HepG2 (cell line): Measurements from ENCODE around the gene PHF3. TPM values are rescaled to one million over a fixed set of nuclear protein-coding genes. Genes with fewer than 3 reads are reported as not detected.
A peak's percentile ranks its signal among the peaks of the same experiment; 100 is the strongest.

Experiments used
- FOXM1 ChIP-seq: sonication (generic); formaldehyde crosslinking; IDR thresholded peaks from 2 replicates; pipeline ENCODE4 v1.5.0; 2020; ENCODE audit warnings: missing genetic modification reagents
- HNF4A ChIP-seq: sonication (generic); formaldehyde crosslinking; IDR thresholded peaks from 2 replicates; pipeline ENCODE4 v1.4.0; 2020; ENCODE audit warnings: missing genetic modification reagents
- HNRNPK ChIP-seq: fragments of 200-400 bp; formaldehyde crosslinking; IDR thresholded peaks from 2 replicates; pipeline ENCODE4 v1.6.1; 2018; ENCODE audit warnings: low read length, low read depth, moderate library complexity, mild to moderate bottlenecking; ENCODE audit not compliant: poor library complexity, severe bottlenecking
- PAX8 ChIP-seq: sonication (generic); formaldehyde crosslinking; IDR thresholded peaks from 2 replicates; pipeline ENCODE4 v1.8.0; 2022; ENCODE audit warnings: mild to moderate bottlenecking, missing genetic modification reagents, borderline replicate concordance
- RARA ChIP-seq: IDR thresholded peaks from 2 replicates; pipeline ENCODE4 v1.6.1; 2016; ENCODE audit warnings: missing genetic modification reagents, missing compliant biosample characterization
- RORA ChIP-seq: sonication (generic); formaldehyde crosslinking; IDR thresholded peaks from 2 replicates; pipeline ENCODE4 v1.5.0; 2020; ENCODE audit warnings: mild to moderate bottlenecking, missing genetic modification reagents, moderate library complexity
- SP1 ChIP-seq, 2 experiments: fragments of 450-650 bp in 1 of 2; sonication (generic) in 1 of 2; formaldehyde crosslinking in 1 of 2; IDR thresholded peaks; 2 replicates each; pipeline versions ENCODE4 v1.4.0 to v1.6.1; 2016 to 2020; ENCODE audit warnings: missing genetic modification reagents in 1 of 2
- SRY ChIP-seq: sonication (generic); formaldehyde crosslinking; IDR thresholded peaks from 2 replicates; pipeline ENCODE4 v1.8.0; 2022; ENCODE audit warnings: mild to moderate bottlenecking, missing genetic modification reagents
- TOPORS ChIP-seq: sonication (generic); formaldehyde crosslinking; IDR thresholded peaks from 2 replicates; pipeline ENCODE4 v1.8.0; 2023; ENCODE audit warnings: mild to moderate bottlenecking, missing genetic modification reagents
- U2AF2 ChIP-seq: fragments of 200-400 bp; formaldehyde crosslinking; IDR thresholded peaks from 2 replicates; pipeline ENCODE4 v1.6.1; 2017; ENCODE audit warnings: low read depth, mild to moderate bottlenecking, low read length
- WIZ ChIP-seq: sonication (generic); formaldehyde crosslinking; IDR thresholded peaks from 2 replicates; pipeline ENCODE4 v1.5.1; 2020; ENCODE audit warnings: mild to moderate bottlenecking, missing genetic modification reagents
- ZBTB20 ChIP-seq: sonication (generic); formaldehyde crosslinking; IDR thresholded peaks from 2 replicates; pipeline ENCODE4 v1.8.1; 2023; ENCODE audit warnings: missing genetic modification reagents, low read depth, mild to moderate bottlenecking, borderline replicate concordance
- ZBTB46 ChIP-seq: sonication (generic); formaldehyde crosslinking; IDR thresholded peaks from 2 replicates; pipeline ENCODE4 v1.4.0; 2020; ENCODE audit warnings: mild to moderate bottlenecking, missing genetic modification reagents, borderline replicate concordance
- ZFY ChIP-seq: sonication (generic); formaldehyde crosslinking; IDR thresholded peaks from 2 replicates; pipeline ENCODE4 v1.4.0; 2020; ENCODE audit warnings: missing genetic modification reagents
- ZNF570 ChIP-seq: sonication (generic); formaldehyde crosslinking; IDR thresholded peaks from 2 replicates; pipeline ENCODE4 v1.4.0; 2020; ENCODE audit warnings: mild to moderate bottlenecking, missing genetic modification reagents, borderline replicate concordance
- polyA plus RNA-seq, 8 experiments: library from polyadenylated mRNA; depleted of rRNA in 3 of 8; stranded (reverse) in 7 of 8; unstranded in 1 of 8; fragments of >200 nt; fragmentation: Illumina TruSeq in 4 of 8; extraction: Trizol in 4 of 8; gene quantifications; 2 replicates each; pipeline versions ENCODE4 v1.2.1 to v1.2.3, GENCODE V29; 2011 to 2016; ENCODE audit warnings: low read depth in 4 of 8, missing spikeins in 1 of 8, mixed read lengths in 1 of 8; ENCODE audit not compliant: insufficient read depth in 1 of 8
- total RNA-seq, 5 experiments: library from RNA; depleted of rRNA; stranded (reverse); fragments of >200 nt; fragmentation: Illumina TruSeq; extraction: Trizol; gene quantifications; 2 replicates each; pipeline ENCODE4 v1.2.3, GENCODE V29; 2016; ENCODE audit warnings: low read depth in 1 of 5
- TF ChIP-seq, protein P1 (sequence below): sonication (generic); formaldehyde crosslinking; IDR thresholded peaks from 2 replicates; pipeline ENCODE4 v1.5.1; 2020; ENCODE audit warnings: mild to moderate bottlenecking, missing genetic modification reagents, moderate library complexity
- TF ChIP-seq, protein P2 (sequence below): IDR thresholded peaks from 2 replicates; pipeline ENCODE4 v1.6.1; 2016; ENCODE audit warnings: missing compliant biosample characterization, missing genetic modification reagents, borderline replicate concordance
- TF ChIP-seq, protein P3 (sequence below): IDR thresholded peaks from 2 replicates; pipeline ENCODE4 v1.6.1; 2016; ENCODE audit warnings: low read depth, borderline replicate concordance

PHF3 gene
- total and polyA plus RNA-seq, 2 of the 13 experiments (the other 11 are each of a cell fraction or from before 2014, with no cell fraction given) = 19.8 to 70.4 TPM

- TF ChIP-seq, protein P1, sequence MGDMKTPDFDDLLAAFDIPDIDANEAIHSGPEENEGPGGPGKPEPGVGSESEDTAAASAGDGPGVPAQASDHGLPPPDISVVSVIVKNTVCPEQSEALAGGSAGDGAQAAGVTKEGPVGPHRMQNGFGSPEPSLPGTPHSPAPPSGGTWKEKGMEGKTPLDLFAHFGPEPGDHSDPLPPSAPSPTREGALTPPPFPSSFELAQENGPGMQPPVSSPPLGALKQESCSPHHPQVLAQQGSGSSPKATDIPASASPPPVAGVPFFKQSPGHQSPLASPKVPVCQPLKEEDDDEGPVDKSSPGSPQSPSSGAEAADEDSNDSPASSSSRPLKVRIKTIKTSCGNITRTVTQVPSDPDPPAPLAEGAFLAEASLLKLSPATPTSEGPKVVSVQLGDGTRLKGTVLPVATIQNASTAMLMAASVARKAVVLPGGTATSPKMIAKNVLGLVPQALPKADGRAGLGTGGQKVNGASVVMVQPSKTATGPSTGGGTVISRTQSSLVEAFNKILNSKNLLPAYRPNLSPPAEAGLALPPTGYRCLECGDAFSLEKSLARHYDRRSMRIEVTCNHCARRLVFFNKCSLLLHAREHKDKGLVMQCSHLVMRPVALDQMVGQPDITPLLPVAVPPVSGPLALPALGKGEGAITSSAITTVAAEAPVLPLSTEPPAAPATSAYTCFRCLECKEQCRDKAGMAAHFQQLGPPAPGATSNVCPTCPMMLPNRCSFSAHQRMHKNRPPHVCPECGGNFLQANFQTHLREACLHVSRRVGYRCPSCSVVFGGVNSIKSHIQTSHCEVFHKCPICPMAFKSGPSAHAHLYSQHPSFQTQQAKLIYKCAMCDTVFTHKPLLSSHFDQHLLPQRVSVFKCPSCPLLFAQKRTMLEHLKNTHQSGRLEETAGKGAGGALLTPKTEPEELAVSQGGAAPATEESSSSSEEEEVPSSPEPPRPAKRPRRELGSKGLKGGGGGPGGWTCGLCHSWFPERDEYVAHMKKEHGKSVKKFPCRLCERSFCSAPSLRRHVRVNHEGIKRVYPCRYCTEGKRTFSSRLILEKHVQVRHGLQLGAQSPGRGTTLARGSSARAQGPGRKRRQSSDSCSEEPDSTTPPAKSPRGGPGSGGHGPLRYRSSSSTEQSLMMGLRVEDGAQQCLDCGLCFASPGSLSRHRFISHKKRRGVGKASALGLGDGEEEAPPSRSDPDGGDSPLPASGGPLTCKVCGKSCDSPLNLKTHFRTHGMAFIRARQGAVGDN = peak; percentile 34; the same call in 1 of the 2 replicates
- TF ChIP-seq ZBTB20 (CRISPR knock-in tag) = peak; percentile 78
- TF ChIP-seq, protein P2, sequence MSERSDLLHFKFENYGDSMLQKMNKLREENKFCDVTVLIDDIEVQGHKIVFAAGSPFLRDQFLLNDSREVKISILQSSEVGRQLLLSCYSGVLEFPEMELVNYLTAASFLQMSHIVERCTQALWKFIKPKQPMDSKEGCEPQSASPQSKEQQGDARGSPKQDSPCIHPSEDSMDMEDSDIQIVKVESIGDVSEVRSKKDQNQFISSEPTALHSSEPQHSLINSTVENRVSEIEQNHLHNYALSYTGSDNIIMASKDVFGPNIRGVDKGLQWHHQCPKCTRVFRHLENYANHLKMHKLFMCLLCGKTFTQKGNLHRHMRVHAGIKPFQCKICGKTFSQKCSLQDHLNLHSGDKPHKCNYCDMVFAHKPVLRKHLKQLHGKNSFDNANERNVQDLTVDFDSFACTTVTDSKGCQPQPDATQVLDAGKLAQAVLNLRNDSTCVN (CRISPR knock-in tag) = 0 out of 2 replicates have a peak, but pooled peaks have one; percentile 71
- no peak for TF ChIP-seq ZNF570 (CRISPR knock-in tag)
- 0 out of 2 replicates have a peak, but pooled peaks have one; percentile 25 for TF ChIP-seq ZBTB46 (CRISPR knock-in tag)
- TF ChIP-seq HNF4A (CRISPR knock-in tag) = peak; percentile 60
- TF ChIP-seq HNRNPK = no peak
- TF ChIP-seq SP1 (IDR thresholded peaks at IDR 0.05) = no peak
- TF ChIP-seq SP1 (CRISPR knock-in tag; IDR thresholded peaks at IDR 0.05) = 0 out of 2 replicates have a peak, but pooled peaks have one; percentile 14
- TF ChIP-seq, protein P3, sequence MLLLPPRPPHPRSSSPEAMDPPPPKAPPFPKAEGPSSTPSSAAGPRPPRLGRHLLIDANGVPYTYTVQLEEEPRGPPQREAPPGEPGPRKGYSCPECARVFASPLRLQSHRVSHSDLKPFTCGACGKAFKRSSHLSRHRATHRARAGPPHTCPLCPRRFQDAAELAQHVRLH (CRISPR knock-in tag) = peak; percentile 85; the same call in 1 of the 2 replicates
- no peak for TF ChIP-seq FOXM1 (CRISPR knock-in tag)
- TF ChIP-seq WIZ = no peak; the same call in 1 of the 2 replicates
- TF ChIP-seq PAX8 (CRISPR knock-in tag) = no peak
- 0 out of 2 replicates have a peak, but pooled peaks have one; percentile 42 for TF ChIP-seq TOPORS (CRISPR knock-in tag)
- no peak for TF ChIP-seq RORA (CRISPR knock-in tag)
- TF ChIP-seq RARA = no peak; the same call in 1 of the 2 replicates
- TF ChIP-seq U2AF2 = no peak
- TF ChIP-seq SRY (CRISPR knock-in tag) = no peak
- peak; percentile 41; the same call in 1 of the 2 replicates for TF ChIP-seq ZFY (CRISPR knock-in tag)
Observed at GRCh38 chr6:63598049-63599036, 37.3 kb upstream of the PHF3 start (continued).
